Naive B cell (primary cell): ENCODE results near the gene PFDN5. TPM values are rescaled to one million over a fixed set of nuclear protein-coding genes. Genes with fewer than 3 reads are reported as not detected.

Source experiments
- ATAC-seq, 2 donors: fragments of 150-1000 bp; cut with Tn5 transposase; 2 replicates each; pipeline ENCODE4 v1.10.0; 2021; ENCODE audit warnings: low read depth in 2 of 2, mild to moderate bottlenecking in 2 of 2, moderate library complexity in 2 of 2
- DNase-seq: peaks from one replicate; pipeline ENCODE4 v3.0.0; 2022
- H3K27ac Mint-ChIP-seq, 6 donors: one replicate each; pipeline ENCODE4 v1.8.0; 2020 to 2022; ENCODE audit warnings: mild to moderate bottlenecking in 6 of 6, mixed read lengths in 6 of 6, moderate library complexity in 5 of 6, inconsistent platforms in 2 of 6
- H3K27me3 Mint-ChIP-seq, 3 donors: one replicate each; pipeline ENCODE4 v1.8.0; 2021 to 2022; ENCODE audit warnings: mixed read lengths in 3 of 3, mild to moderate bottlenecking in 1 of 3
- H3K36me3 Mint-ChIP-seq, 2 donors: one replicate each; pipeline ENCODE4 v1.8.0; 2020 to 2022; ENCODE audit warnings: mixed read lengths in 2 of 2, inconsistent platforms in 1 of 2, mild to moderate bottlenecking in 1 of 2
- H3K4me1 Mint-ChIP-seq, 3 donors: one replicate each; pipeline ENCODE4 v1.8.0; 2020 to 2022; ENCODE audit warnings: mixed read lengths in 3 of 3, inconsistent platforms in 1 of 3, mild to moderate bottlenecking in 1 of 3, moderate library complexity in 1 of 3
- H3K4me3 Mint-ChIP-seq, 8 donors: one replicate each; pipeline ENCODE4 v1.8.0; 2020 to 2022; ENCODE audit warnings: mild to moderate bottlenecking in 8 of 8, mixed read lengths in 8 of 8, moderate library complexity in 8 of 8, inconsistent platforms in 2 of 8
- H3K9me3 Mint-ChIP-seq, 7 donors: one replicate each; pipeline ENCODE4 v1.8.0; 2020 to 2022; ENCODE audit warnings: mixed read lengths in 7 of 7, mild to moderate bottlenecking in 5 of 7, inconsistent platforms in 2 of 7, moderate library complexity in 1 of 7
- polyA plus RNA-seq, 6 donors: library from polyadenylated mRNA; unstranded; fragments of 300-500 nt; fragmentation: Illumina TruSeq; gene quantifications; one replicate each; pipeline ENCODE4 v1.2.3, GENCODE V29; 2021; ENCODE audit warnings: low read depth in 6 of 6

PFDN5 gene
- polyA plus RNA-seq, result 1,000 to 10,000 TPM; 1,564 to 1,943 (median 1,771) TPM

- H3K4me1 Mint-ChIP-seq, result peaks cover 22 to 45% (median 44%) of the 10 kb centered on the region in 3 donors
- H3K36me3 Mint-ChIP-seq, result no peaks in the 10 kb centered on the region
- H3K4me3 Mint-ChIP-seq, result peak within 1 kb of the TSS; percentile 95 to 100 (median 98)
- ATAC-seq (peak; percentile 92), DNase-seq (peak; percentile 85)
- no peaks in the 10 kb centered on the region for H3K27me3 Mint-ChIP-seq
- no peaks in the 10 kb centered on the region for H3K9me3 Mint-ChIP-seq
- H3K27ac Mint-ChIP-seq, result peak within 1 kb of the TSS; percentile 96 to 99 (median 99)
These were observed at the start of gene PFDN5 for GRCh38 chr12:53295070-53295890. Gene PFDN5 (plus strand): TSS chr12:53295542. CDS start chr12:53295568, 26 bp downstream.

- Mint-ChIP-seq H3K4me3 (peak overlapping the region; percentile 94 to 98 (median 96)), H3K4me1 (peaks cover 37 to 50% (median 48%) of the 10 kb centered on the region in 3 donors)
These were observed 43.6 kb upstream of the PFDN5 start for GRCh38 chr12:53251477-53252348.

GRCh38 chr12:53252349-53252916, 42.9 kb upstream of the PFDN5 start:
- ATAC-seq, result no peak
- Mint-ChIP-seq H3K4me3 (peak overlapping the region; percentile 94 to 98 (median 96)), H3K27ac (peak overlapping the region; percentile 90 to 96 (median 93)), H3K9me3 (no peaks in the 10 kb centered on the region), H3K27me3 (no peaks in the 10 kb centered on the region), H3K4me1 (peaks cover 37 to 52% (median 48%) of the 10 kb centered on the region in 3 donors), H3K36me3 (peaks cover 0 to 9% of the 10 kb centered on the region in 2 donors)
- no peak for DNase-seq

More at GRCh38 chr12:53251477-53252348, 43.6 kb upstream of the PFDN5 start:
- ATAC-seq (peak; percentile 67 to 73), DNase-seq (peak; percentile 72)
- Mint-ChIP-seq H3K27me3 (no peaks in the 10 kb centered on the region), H3K27ac (peak overlapping the region; percentile 90 to 98 (median 94)), H3K36me3 (peaks cover 0 to 9% of the 10 kb centered on the region in 2 donors), H3K9me3 (no peaks in the 10 kb centered on the region)

- peak overlapping the region; percentile 18 to 98 (median 96) for H3K4me3 Mint-ChIP-seq
These were observed 42.0 kb upstream of the PFDN5 start for GRCh38 chr12:53253298-53253697.

GRCh38 chr12:53254816-53255545, 40.4 kb upstream of the PFDN5 start:
- no peak for DNase-seq
- peak overlapping the region in 7 of 8 donors; percentile 6 to 98 (median 68) for H3K4me3 Mint-ChIP-seq
- peak overlapping the region in 4 of 6 donors; percentile 30 to 90 (median 80) for H3K27ac Mint-ChIP-seq
- no peaks in the 10 kb centered on the region for H3K9me3 Mint-ChIP-seq
- no peaks in the 10 kb centered on the region for H3K27me3 Mint-ChIP-seq
- no peak for ATAC-seq
- H3K4me1 Mint-ChIP-seq, result peaks cover 49 to 75% (median 68%) of the 10 kb centered on the region in 3 donors
- peaks cover 0 to 9% of the 10 kb centered on the region in 2 donors for H3K36me3 Mint-ChIP-seq

More at GRCh38 chr12:53253298-53253697, 42.0 kb upstream of the PFDN5 start:
- H3K4me1 Mint-ChIP-seq, result peaks cover 43 to 60% (median 54%) of the 10 kb centered on the region in 3 donors
- no peaks in the 10 kb centered on the region for H3K27me3 Mint-ChIP-seq
- DNase-seq (no peak), ATAC-seq (no peak)
- H3K9me3 Mint-ChIP-seq, result no peaks in the 10 kb centered on the region
- peak overlapping the region in 5 of 6 donors; percentile 25 to 92 (median 47) for H3K27ac Mint-ChIP-seq
- peaks cover 0 to 9% of the 10 kb centered on the region in 2 donors for H3K36me3 Mint-ChIP-seq

GRCh38 chr12:53255996-53256395, 39.3 kb upstream of the PFDN5 start:
- Mint-ChIP-seq H3K4me3 (peak overlapping the region; percentile 65 to 87 (median 83)), H3K36me3 (peaks cover 0 to 9% of the 10 kb centered on the region in 2 donors), H3K27me3 (no peaks in the 10 kb centered on the region), H3K27ac (peak overlapping the region; percentile 87 to 97 (median 92)), H3K9me3 (no peaks in the 10 kb centered on the region), H3K4me1 (peaks cover 48 to 75% (median 68%) of the 10 kb centered on the region in 3 donors)
- ATAC-seq (peak; percentile 84 to 88), DNase-seq (peak; percentile 75)

DNA sequence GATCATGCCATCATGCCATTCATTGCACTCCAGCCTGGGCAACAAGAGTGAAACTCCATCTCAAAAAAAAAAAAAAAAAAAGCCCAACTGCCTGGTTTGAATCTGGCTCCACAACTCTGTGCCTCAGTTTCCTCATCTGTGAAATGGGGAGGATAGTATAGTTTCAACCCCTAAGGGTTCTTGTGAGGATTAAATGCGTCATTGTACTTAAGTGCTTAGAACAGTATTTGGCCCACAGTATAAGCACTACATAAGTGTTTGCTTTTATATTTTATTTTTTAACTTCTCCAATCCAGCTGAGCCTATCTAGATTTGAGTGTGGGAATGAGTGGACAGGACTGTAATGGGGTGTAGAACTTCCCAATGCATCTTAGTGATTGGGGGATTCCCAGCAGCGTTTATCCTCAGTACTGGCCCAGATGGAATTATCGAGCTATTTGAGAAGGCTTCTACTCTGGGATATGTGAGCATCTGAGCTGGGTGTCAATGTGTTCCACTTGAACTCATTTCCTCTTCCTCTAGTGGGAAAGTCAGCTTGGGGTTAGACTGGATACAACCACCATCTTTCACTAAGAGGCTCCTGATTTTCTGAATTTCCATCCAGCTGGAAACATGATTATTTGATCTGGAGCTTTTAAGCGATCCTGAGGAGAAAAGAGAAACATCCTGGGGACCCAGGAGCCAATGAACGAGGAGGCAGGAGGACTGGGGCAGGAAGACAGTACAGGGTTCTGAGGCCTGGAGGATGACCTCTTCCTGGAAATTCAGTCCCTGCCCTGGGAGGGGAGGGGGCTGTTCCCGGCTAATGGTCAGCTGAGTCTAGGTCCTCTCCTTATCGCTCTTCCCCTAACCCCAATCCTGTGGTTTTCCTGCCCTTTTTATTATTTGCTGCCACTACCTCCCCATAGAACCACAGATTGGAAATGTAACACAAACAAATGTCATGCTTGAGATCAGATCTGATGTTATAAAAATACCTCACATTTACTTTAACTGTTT, 36.5 kb upstream of the PFDN5 start:
- H3K9me3 Mint-ChIP-seq, result no peaks in the 10 kb centered on the region
- ATAC-seq (no peak), DNase-seq (no peak)
- peaks cover 0 to 2% of the 10 kb centered on the region in 2 donors for H3K36me3 Mint-ChIP-seq
- peaks cover 24 to 54% (median 43%) of the 10 kb centered on the region in 3 donors for H3K4me1 Mint-ChIP-seq
- peak overlapping the region in 1 of 8 donors; percentile 20 for H3K4me3 Mint-ChIP-seq
- peak overlapping the region in 5 of 6 donors; percentile 42 to 89 (median 60) for H3K27ac Mint-ChIP-seq
- H3K27me3 Mint-ChIP-seq, result no peaks in the 10 kb centered on the region

GRCh38 chr12:53259891-53260290, 35.5 kb upstream of the PFDN5 start:
- DNase-seq (no peak), ATAC-seq (no peak)
- no peaks in the 10 kb centered on the region for H3K36me3 Mint-ChIP-seq
- no peaks in the 10 kb centered on the region for H3K27me3 Mint-ChIP-seq
- H3K4me3 Mint-ChIP-seq, result peak overlapping the region in 1 of 8 donors; percentile 40
- H3K9me3 Mint-ChIP-seq, result no peaks in the 10 kb centered on the region
- H3K4me1 Mint-ChIP-seq, result peaks cover 24 to 45% (median 40%) of the 10 kb centered on the region in 3 donors
- H3K27ac Mint-ChIP-seq, result peak overlapping the region in 1 of 6 donors; percentile 23

DNA sequence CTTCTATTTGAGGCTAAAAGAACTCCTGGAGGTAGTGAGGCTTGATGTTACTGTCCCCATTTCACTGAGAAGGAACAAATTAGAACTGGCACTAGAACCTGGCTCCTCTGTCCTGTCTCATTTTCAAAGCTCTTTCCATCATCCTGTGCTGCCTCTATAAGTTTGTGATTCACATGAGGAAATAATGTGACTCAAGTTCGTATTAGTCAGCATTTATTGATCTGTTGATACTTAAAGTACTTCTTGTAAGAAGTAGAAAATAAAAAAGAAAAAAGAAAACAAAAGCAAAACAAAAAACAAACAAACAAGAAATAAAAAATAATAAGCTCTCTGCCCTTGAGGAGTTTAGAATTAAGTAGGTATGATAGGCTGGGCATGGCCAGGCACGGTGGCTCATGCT, 29.6 kb upstream of the PFDN5 start:
- H3K4me1 Mint-ChIP-seq, result peaks cover 21 to 25% (median 22%) of the 10 kb centered on the region in 3 donors
- H3K27me3 Mint-ChIP-seq, result no peaks in the 10 kb centered on the region
- no peaks in the 10 kb centered on the region for H3K9me3 Mint-ChIP-seq
- peak overlapping the region in 1 of 6 donors; percentile 9 for H3K27ac Mint-ChIP-seq
- peak overlapping the region in 1 of 8 donors; percentile 47 for H3K4me3 Mint-ChIP-seq
- ATAC-seq, result no peak
- H3K36me3 Mint-ChIP-seq, result no peaks in the 10 kb centered on the region
- no peak for DNase-seq

GRCh38 chr12:53267306-53267998, 27.9 kb upstream of the PFDN5 start:
- peak; percentile 22 to 36 for ATAC-seq
- Mint-ChIP-seq H3K4me3 (peak overlapping the region; percentile 92 to 99 (median 98)), H3K27me3 (no peaks in the 10 kb centered on the region), H3K36me3 (no peaks in the 10 kb centered on the region), H3K4me1 (peaks cover 22 to 25% (median 25%) of the 10 kb centered on the region in 3 donors), H3K9me3 (no peaks in the 10 kb centered on the region), H3K27ac (peak overlapping the region; percentile 89 to 98 (median 98))
- DNase-seq, result no peak
